PC-9 (cell line): ENCODE results near the gene ZNF429. TPM values are rescaled to one million over a fixed set of nuclear protein-coding genes. Genes with fewer than 3 reads are reported as not detected.

ENCODE experiments used
- BruUV-seq: library from RNA; stranded (reverse); fragments of 400-500 nt; replicated peaks from 2 replicates; lab custom pipeline; 2021; lab: Mats Ljungman, UMichigan
- CTCF ChIA-PET: fragments of 300-600 bp; sonication (Branson Sonifier 250); formaldehyde crosslinking; loops from one replicate; lab custom pipeline; 2022; ENCODE audit warnings: antibody characterized with exemption; lab: Charles Lee
- POLR2A ChIA-PET: fragments of 300-600 bp; sonication (Branson Sonifier 250); formaldehyde crosslinking; loops from one replicate; lab custom pipeline; 2022; ENCODE audit warnings: antibody characterized with exemption; ENCODE audit not compliant: unreplicated experiment; lab: Charles Lee
- DNase-seq, 2 experiments: peaks; one replicate each; pipeline versions ENCODE4 v3.0.0 to v3.0.0-alpha.2; 2015 to 2022; ENCODE audit warnings: mixed read lengths in 1 of 2
- H2AFZ ChIP-seq: fragments of 200-600 bp; sonication (generic); 2 replicates; pipeline ENCODE4 v1.8.1; 2017; ENCODE audit warnings: antibody characterized with exemption
- H3F3A ChIP-seq: fragments of 200-600 bp; sonication (generic); 2 replicates; pipeline ENCODE4 v1.8.1; 2017; ENCODE audit warnings: antibody characterized with exemption, mild to moderate bottlenecking, low read depth; ENCODE audit not compliant: insufficient read depth
- H3K27ac ChIP-seq: fragments of 200-600 bp; sonication (generic); 2 replicates; pipeline ENCODE4 v1.6.1; 2016; ENCODE audit warnings: mixed run types
- H3K27me3 ChIP-seq: fragments of 200-600 bp; sonication (generic); 2 replicates; pipeline ENCODE4 v1.6.1; 2016; ENCODE audit warnings: low read depth, mixed run types; ENCODE audit not compliant: insufficient read depth
- H3K36me3 ChIP-seq: fragments of 200-600 bp; sonication (generic); 2 replicates; pipeline ENCODE4 v1.6.1; 2016; ENCODE audit warnings: low read depth, mixed run types
- H3K4me1 ChIP-seq: fragments of 200-600 bp; sonication (generic); replicated peaks from 2 replicates; pipeline ENCODE4 v1.6.1; 2016; ENCODE audit warnings: mixed run types; ENCODE audit not compliant: insufficient read depth
- H3K4me2 ChIP-seq: fragments of 200-600 bp; sonication (generic); 2 replicates; pipeline ENCODE4 v1.6.1; 2017; ENCODE audit warnings: mixed run types
- H3K4me3 ChIP-seq: fragments of 200-600 bp; sonication (generic); 2 replicates; pipeline ENCODE4 v1.6.1; 2016; ENCODE audit warnings: mixed run types
- H3K79me2 ChIP-seq: fragments of 200-600 bp; sonication (generic); 2 replicates; pipeline ENCODE4 v1.6.1; 2017; ENCODE audit warnings: low read depth, mixed run types
- H3K9me2 ChIP-seq: fragments of 200-600 bp; sonication (generic); 2 replicates; pipeline ENCODE4 v1.8.1; 2017; ENCODE audit warnings: mild to moderate bottlenecking; ENCODE audit not compliant: insufficient read depth
- H3K9me3 ChIP-seq: fragments of 200-600 bp; sonication (generic); 2 replicates; pipeline ENCODE4 v1.8.1; 2016; ENCODE audit warnings: low read depth; ENCODE audit not compliant: insufficient read depth
- H4K20me1 ChIP-seq: fragments of 200-600 bp; sonication (generic); 2 replicates; pipeline ENCODE4 v1.8.1; 2017; ENCODE audit not compliant: insufficient read depth
- EZH2 ChIP-seq: fragments of 200-600 bp; sonication (generic); IDR thresholded peaks from 2 replicates; pipeline ENCODE4 v1.8.0; 2017; ENCODE audit warnings: antibody characterized with exemption, low read depth
- intact Hi-C: fragments of 100-400 bp; cut with micrococcal nuclease; formaldehyde crosslinking; loops from one replicate; pipeline ENCODE4 v1.10.0; 2022; ENCODE audit not compliant: unreplicated experiment
- total RNA-seq: library from RNA; stranded (reverse); gene quantifications from 2 replicates; pipeline ENCODE4 v1.2.3, GENCODE V29; 2021
- TF ChIP-seq, protein P1 (sequence below): fragments of 200-600 bp; sonication (generic); conservative IDR thresholded peaks from 2 replicates; pipeline ENCODE4 v1.6.1; 2017; ENCODE audit warnings: mixed run types, antibody characterized with exemption, mild to moderate bottlenecking, moderate library complexity

The ZNF429 gene
- total RNA-seq, 1 experiment from 2014 or later: 10.0 TPM

GRCh38 chr19:21574607-21575006 is 69.2 kb downstream of the ZNF429 start:
- no peak overlapping the region for H3K4me3 ChIP-seq
- no peaks in the 10 kb centered on the region for H3K4me1 ChIP-seq
- no peak overlapping the region for H3K4me2 ChIP-seq
- intact Hi-C loops: no loop called here
- TF ChIP-seq EZH2: no peak
- TF ChIP-seq, protein P1, sequence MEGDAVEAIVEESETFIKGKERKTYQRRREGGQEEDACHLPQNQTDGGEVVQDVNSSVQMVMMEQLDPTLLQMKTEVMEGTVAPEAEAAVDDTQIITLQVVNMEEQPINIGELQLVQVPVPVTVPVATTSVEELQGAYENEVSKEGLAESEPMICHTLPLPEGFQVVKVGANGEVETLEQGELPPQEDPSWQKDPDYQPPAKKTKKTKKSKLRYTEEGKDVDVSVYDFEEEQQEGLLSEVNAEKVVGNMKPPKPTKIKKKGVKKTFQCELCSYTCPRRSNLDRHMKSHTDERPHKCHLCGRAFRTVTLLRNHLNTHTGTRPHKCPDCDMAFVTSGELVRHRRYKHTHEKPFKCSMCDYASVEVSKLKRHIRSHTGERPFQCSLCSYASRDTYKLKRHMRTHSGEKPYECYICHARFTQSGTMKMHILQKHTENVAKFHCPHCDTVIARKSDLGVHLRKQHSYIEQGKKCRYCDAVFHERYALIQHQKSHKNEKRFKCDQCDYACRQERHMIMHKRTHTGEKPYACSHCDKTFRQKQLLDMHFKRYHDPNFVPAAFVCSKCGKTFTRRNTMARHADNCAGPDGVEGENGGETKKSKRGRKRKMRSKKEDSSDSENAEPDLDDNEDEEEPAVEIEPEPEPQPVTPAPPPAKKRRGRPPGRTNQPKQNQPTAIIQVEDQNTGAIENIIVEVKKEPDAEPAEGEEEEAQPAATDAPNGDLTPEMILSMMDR: no peak
- no peaks in the 10 kb centered on the region for H3K79me2 ChIP-seq
- no TSS peak for BruUV-seq
- DNase-seq: no peak
- no peaks in the 10 kb centered on the region for H3K9me2 ChIP-seq
- no peak overlapping the region for H2AFZ ChIP-seq
- ChIA-PET CTCF (no interaction called here), POLR2A (interaction anchor here (0.6 kb wide), 1 partner anchor 113 kb away, joined by 3 read pairs; no protein-coding TSS in a partner anchor)
- H3K9me3 ChIP-seq: peaks cover 10% of the 10 kb centered on the region
- no peaks in the 10 kb centered on the region for H3F3A ChIP-seq
- no peaks in the 10 kb centered on the region for H3K36me3 ChIP-seq
- no peaks in the 10 kb centered on the region for H4K20me1 ChIP-seq
- no peaks in the 10 kb centered on the region for H3K27me3 ChIP-seq
- H3K27ac ChIP-seq: no peak overlapping the region

GRCh38 chr19:21576481-21576880 is 71.1 kb downstream of the ZNF429 start:
- POLR2A ChIA-PET: interaction anchor here (0.7 kb wide), 1 partner anchor 1819 kb away, joined by 3 read pairs; the partner anchor contains the start of gene ZNF91
- no peaks in the 10 kb centered on the region for H3K79me2 ChIP-seq
- no peaks in the 10 kb centered on the region for H3F3A ChIP-seq
- H3K27ac ChIP-seq: no peak overlapping the region
- CTCF ChIA-PET: no interaction called here
- no TSS peak for BruUV-seq
- no peak for DNase-seq
- no peak overlapping the region for H3K4me2 ChIP-seq
- no peaks in the 10 kb centered on the region for H3K4me1 ChIP-seq
- H3K27me3 ChIP-seq: no peaks in the 10 kb centered on the region
- no peaks in the 10 kb centered on the region for H3K36me3 ChIP-seq
- no peaks in the 10 kb centered on the region for H3K9me2 ChIP-seq
- H3K4me3 ChIP-seq: no peak overlapping the region
- peaks cover 10% of the 10 kb centered on the region for H3K9me3 ChIP-seq
- no peak for TF ChIP-seq EZH2
- TF ChIP-seq, protein P1: no peak
- H4K20me1 ChIP-seq: no peaks in the 10 kb centered on the region
- H2AFZ ChIP-seq: no peak overlapping the region
- intact Hi-C loops: no loop called here

DNA sequence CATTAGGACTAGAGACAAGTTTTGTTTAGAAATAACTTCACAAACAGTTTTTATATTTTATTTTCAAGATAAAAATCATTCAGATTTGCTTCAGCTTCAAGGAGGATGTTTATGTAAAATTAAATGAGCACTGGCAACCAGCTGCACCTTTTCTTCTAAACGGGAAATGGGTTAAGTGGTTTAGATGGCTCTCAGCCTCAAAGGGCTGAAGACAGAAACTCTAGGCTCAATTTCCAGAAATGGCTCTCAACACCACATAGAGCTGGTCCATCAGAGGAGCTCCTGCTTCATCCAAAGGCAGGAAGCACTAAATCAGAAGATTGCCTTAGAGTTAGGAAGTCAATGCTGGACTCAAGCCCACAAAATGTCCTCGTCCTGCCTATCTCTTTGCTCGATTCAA is 74.7 kb downstream of the ZNF429 start:
- no peaks in the 10 kb centered on the region; the same call in 1 of the 2 replicates for H3K9me3 ChIP-seq
- no peaks in the 10 kb centered on the region for H3F3A ChIP-seq
- H3K27me3 ChIP-seq: no peaks in the 10 kb centered on the region
- H3K79me2 ChIP-seq: no peaks in the 10 kb centered on the region
- H3K27ac ChIP-seq: no peak overlapping the region
- intact Hi-C loops: no loop called here
- H3K36me3 ChIP-seq: no peaks in the 10 kb centered on the region
- no peak for TF ChIP-seq EZH2
- TF ChIP-seq, protein P1: no peak
- CTCF ChIA-PET: no interaction called here
- DNase-seq: no peak
- H3K4me1 ChIP-seq: peaks cover 5% of the 10 kb centered on the region; the same call in 1 of the 2 replicates
- no peaks in the 10 kb centered on the region for H3K9me2 ChIP-seq
- H3K4me2 ChIP-seq: no peak overlapping the region
- H4K20me1 ChIP-seq: no peaks in the 10 kb centered on the region
- no TSS peak for BruUV-seq
- H2AFZ ChIP-seq: no peak overlapping the region
- no peak overlapping the region for H3K4me3 ChIP-seq
- POLR2A ChIA-PET: interaction anchor here (0.6 kb wide), 1 partner anchor 1412 kb away, joined by 3 read pairs; no protein-coding TSS in a partner anchor
